ENCODE results near the gene MEST. TPM values are rescaled to one million over a fixed set of nuclear protein-coding genes. Genes with fewer than 3 reads are reported as not detected.

MEST gene
- total and polyA plus RNA-seq, 2 donors (not counting 1 experiment from before 2014, with no cell fraction given), result 2.5 to 6.6 TPM

DNA sequence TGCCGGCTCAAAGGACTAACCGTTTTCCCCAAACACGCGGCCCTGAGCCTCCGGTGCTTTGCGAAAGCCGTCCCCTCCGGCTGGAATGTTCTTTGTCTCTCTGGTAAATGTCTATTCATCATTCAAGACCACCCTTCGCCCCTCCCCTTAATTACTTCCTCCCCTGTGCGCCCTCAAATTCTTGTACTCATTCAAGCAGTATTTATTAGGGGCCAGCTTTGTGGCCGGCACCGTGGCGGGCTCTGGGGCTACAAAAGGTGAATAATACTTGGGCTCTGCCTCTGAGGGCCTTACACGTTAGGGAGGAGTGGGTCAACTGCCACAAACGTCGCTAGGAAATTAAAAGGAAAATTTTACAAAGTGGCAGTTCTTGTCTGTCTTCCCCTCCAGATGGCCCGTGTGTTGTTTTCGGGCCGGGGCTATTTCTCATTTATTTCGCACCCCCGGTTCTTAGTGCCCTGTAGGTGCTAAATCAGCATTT, 1.5 kb upstream of the MEST start:
- Mint-ChIP-seq H3K4me3 (no peak overlapping the region), H3K27ac (no peak overlapping the region), H3K9me3 (ENCODE audit: insufficient read depth) (no peaks in the 10 kb centered on the region), H3K4me1 (peaks cover 36% of the 10 kb centered on the region), H3K27me3 (peaks cover 37% of the 10 kb centered on the region)
- WGBS (ENCODE audit: insufficient coverage), result 55% methylated on average over 21 of the region's 21 CpGs
- CTCF ChIA-PET, result no interaction called here
- DNase-seq (no peak), ATAC-seq (ENCODE audit: low read depth) (no peak)
- Histone ChIP-seq H3K4me2 (replicated peaks; ENCODE audit: low read depth, low read length, poor library complexity, severe bottlenecking) (peak overlapping the region; percentile 68), H3K27me3 (replicated peaks in 1 of 4; ENCODE audit: control extremely low read depth in 1 of 4, control insufficient read depth in 3 of 4, insufficient read depth in 4 of 4, low read length in 3 of 4) (peaks cover 0 to 37% (median 11%) of the 10 kb centered on the region in 4 experiments), H3K27ac (ENCODE audit: low read length in 2 of 2) (no peak overlapping the region), H3K9ac (ENCODE audit: low read length) (no peak overlapping the region), H3K79me2 (ENCODE audit: control insufficient read depth, insufficient read depth, low read length) (no peaks in the 10 kb centered on the region), H3K9me3 (ENCODE audit: control extremely low read depth in 1 of 3, control insufficient read depth in 2 of 3, insufficient read depth in 1 of 3, low read length in 2 of 3) (peaks cover 0 to 18% (median 0%) of the 10 kb centered on the region in 3 donors), H4K20me1 (ENCODE audit: control insufficient read depth, insufficient read depth, low read length, poor library complexity, severe bottlenecking) (no peaks in the 10 kb centered on the region), H3K4me3 (ENCODE audit: control extremely low read depth in 1 of 5, extremely low read depth in 1 of 5, insufficient read depth in 1 of 5, low read depth in 2 of 5, low read length in 4 of 5) (no peak overlapping the region), H2AFZ (ENCODE audit: insufficient read depth, low read depth, low read length, poor library complexity, severe bottlenecking) (no peak overlapping the region), H3K4me1 (ENCODE audit: control insufficient read depth in 2 of 2, insufficient read depth in 2 of 2, low read length in 2 of 2) (peaks cover 38 to 40% of the 10 kb centered on the region in 2 donors), H3K36me3 (replicated peaks in 1 of 2; ENCODE audit: control extremely low read depth in 1 of 2, control insufficient read depth in 1 of 2, extremely low read depth in 1 of 2, insufficient read depth in 2 of 2, low read length in 1 of 2) (no peaks in the 10 kb centered on the region)
- TF ChIP-seq EZH2 (IDR thresholded peaks at IDR 0.05; ENCODE audit: borderline replicate concordance, insufficient read depth, low read depth, low read length, poor library complexity, severe bottlenecking), result no peak
- TF ChIP-seq, protein P1, sequence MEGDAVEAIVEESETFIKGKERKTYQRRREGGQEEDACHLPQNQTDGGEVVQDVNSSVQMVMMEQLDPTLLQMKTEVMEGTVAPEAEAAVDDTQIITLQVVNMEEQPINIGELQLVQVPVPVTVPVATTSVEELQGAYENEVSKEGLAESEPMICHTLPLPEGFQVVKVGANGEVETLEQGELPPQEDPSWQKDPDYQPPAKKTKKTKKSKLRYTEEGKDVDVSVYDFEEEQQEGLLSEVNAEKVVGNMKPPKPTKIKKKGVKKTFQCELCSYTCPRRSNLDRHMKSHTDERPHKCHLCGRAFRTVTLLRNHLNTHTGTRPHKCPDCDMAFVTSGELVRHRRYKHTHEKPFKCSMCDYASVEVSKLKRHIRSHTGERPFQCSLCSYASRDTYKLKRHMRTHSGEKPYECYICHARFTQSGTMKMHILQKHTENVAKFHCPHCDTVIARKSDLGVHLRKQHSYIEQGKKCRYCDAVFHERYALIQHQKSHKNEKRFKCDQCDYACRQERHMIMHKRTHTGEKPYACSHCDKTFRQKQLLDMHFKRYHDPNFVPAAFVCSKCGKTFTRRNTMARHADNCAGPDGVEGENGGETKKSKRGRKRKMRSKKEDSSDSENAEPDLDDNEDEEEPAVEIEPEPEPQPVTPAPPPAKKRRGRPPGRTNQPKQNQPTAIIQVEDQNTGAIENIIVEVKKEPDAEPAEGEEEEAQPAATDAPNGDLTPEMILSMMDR (IDR thresholded peaks at IDR 0.05), result no peak
- intact Hi-C loops (cut with micrococcal nuclease), result no loop called here
- POLR2A ChIA-PET, result no interaction called here

DNA sequence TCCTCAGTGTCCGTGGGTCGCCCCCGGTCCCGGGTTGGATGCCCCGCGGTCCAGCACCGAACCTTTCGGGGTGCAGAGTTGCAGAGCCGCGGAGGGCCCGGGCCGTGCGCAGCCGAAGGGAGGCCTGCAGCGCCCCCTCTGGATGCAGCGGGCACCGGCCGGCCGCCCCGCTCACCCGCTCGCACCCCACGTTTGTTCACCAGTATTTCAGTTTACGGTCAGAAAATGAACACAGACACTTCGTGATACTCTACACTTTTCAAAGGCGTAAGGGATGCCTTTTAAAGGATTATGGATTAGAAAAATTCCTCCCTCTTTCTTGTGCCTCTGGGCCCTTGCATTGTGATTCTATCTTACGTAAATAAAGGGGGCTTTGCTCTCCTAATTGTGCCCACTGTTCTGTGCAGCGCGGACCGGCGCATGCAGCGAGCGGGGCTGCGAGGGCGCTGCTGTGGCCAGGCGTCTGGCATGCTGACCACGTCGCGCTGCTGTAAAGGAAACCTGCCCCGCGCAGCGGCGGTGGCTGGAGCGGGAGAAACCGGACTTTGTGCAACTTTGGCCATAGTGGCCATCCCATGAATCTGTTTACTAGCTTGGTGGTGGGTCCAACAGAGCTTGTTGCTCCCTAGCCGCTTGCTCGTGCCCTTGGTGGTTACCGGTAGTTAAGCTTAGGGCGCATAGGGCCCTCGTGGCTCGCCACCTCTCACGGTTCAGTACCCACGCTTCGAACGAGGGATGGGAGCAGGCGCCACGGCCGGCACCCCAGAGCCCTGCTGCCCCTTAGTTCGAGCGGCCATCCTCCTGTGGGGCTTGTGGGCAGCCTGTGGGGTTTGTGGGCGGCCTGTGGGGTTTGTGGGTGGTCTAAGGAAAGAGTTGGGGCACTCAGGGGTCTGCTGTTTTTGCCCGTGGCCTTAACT, 739 bp upstream of the MEST start:
- peaks cover 0 to 37% (median 11%) of the 10 kb centered on the region in 4 experiments for H3K27me3 ChIP-seq (replicated peaks in 1 of 4; ENCODE audit: control extremely low read depth in 1 of 4, control insufficient read depth in 3 of 4, insufficient read depth in 4 of 4, low read length in 3 of 4)
- no peaks in the 10 kb centered on the region for H3K9me3 Mint-ChIP-seq (ENCODE audit: insufficient read depth)
- peak overlapping the region; percentile 68 for H3K4me2 ChIP-seq (replicated peaks; ENCODE audit: low read depth, low read length, poor library complexity, severe bottlenecking)
- TF ChIP-seq EZH2 (IDR thresholded peaks at IDR 0.05; ENCODE audit: borderline replicate concordance, insufficient read depth, low read depth, low read length, poor library complexity, severe bottlenecking), result no peak
- TF ChIP-seq, protein P1 (IDR thresholded peaks at IDR 0.05), result peak; percentile 61
- H3K36me3 ChIP-seq (replicated peaks in 1 of 2; ENCODE audit: control extremely low read depth in 1 of 2, control insufficient read depth in 1 of 2, extremely low read depth in 1 of 2, insufficient read depth in 2 of 2, low read length in 1 of 2), result no peaks in the 10 kb centered on the region
- ATAC-seq (ENCODE audit: low read depth) (no peak), DNase-seq (peak; percentile 44)
- no peaks in the 10 kb centered on the region for H3K79me2 ChIP-seq (ENCODE audit: control insufficient read depth, insufficient read depth, low read length)
- ChIA-PET POLR2A (no interaction called here), CTCF (no interaction called here)
- H3K9me3 ChIP-seq (ENCODE audit: control extremely low read depth in 1 of 3, control insufficient read depth in 2 of 3, insufficient read depth in 1 of 3, low read length in 2 of 3), result peaks cover 0 to 18% (median 0%) of the 10 kb centered on the region in 3 donors
- peak overlapping the region in 3 of 5 experiments; percentile 19 to 39 (median 27) for H3K4me3 ChIP-seq (ENCODE audit: control extremely low read depth in 1 of 5, extremely low read depth in 1 of 5, insufficient read depth in 1 of 5, low read depth in 2 of 5, low read length in 4 of 5)
- H3K9ac ChIP-seq (ENCODE audit: low read length), result peak overlapping the region; percentile 15
- H2AFZ ChIP-seq (ENCODE audit: insufficient read depth, low read depth, low read length, poor library complexity, severe bottlenecking), result no peak overlapping the region
- intact Hi-C loops (cut with micrococcal nuclease), result no loop called here
- no peak overlapping the region for H3K27ac ChIP-seq (ENCODE audit: low read length in 2 of 2)
- H3K4me3 Mint-ChIP-seq, result peak overlapping the region; percentile 80
- peaks cover 33 to 36% of the 10 kb centered on the region in 2 donors for H3K4me1 ChIP-seq (ENCODE audit: control insufficient read depth in 2 of 2, insufficient read depth in 2 of 2, low read length in 2 of 2)
- peaks cover 29% of the 10 kb centered on the region for H3K27me3 Mint-ChIP-seq
- H4K20me1 ChIP-seq (ENCODE audit: control insufficient read depth, insufficient read depth, low read length, poor library complexity, severe bottlenecking), result no peaks in the 10 kb centered on the region
- WGBS (ENCODE audit: insufficient coverage), result 47% methylated on average over 58 of the region's 62 CpGs
- no peak overlapping the region for H3K27ac Mint-ChIP-seq
- H3K4me1 Mint-ChIP-seq, result peaks cover 29% of the 10 kb centered on the region

Measured in B cell (primary cell).